H54 (cell line): Measurements from ENCODE around the gene ARHGAP8.

Experiments used
- DNase-seq: peaks from one replicate; pipeline ENCODE4 v3.0.0; 2011; ENCODE audit warnings: low spot score, mixed read lengths; ENCODE audit not compliant: insufficient read length
- FAIRE-seq: peaks from 3 replicates; lab custom pipeline; 2011; peaks lifted over from hg19 to GRCh38; lab: Jason Lieb, UNC
- POLR2A ChIP-seq: IDR thresholded peaks from 2 replicates; pipeline ENCODE4 v1.6.1; 2011; ENCODE audit warnings: low read depth, mild to moderate bottlenecking, low read length

The ARHGAP8 gene

DNA sequence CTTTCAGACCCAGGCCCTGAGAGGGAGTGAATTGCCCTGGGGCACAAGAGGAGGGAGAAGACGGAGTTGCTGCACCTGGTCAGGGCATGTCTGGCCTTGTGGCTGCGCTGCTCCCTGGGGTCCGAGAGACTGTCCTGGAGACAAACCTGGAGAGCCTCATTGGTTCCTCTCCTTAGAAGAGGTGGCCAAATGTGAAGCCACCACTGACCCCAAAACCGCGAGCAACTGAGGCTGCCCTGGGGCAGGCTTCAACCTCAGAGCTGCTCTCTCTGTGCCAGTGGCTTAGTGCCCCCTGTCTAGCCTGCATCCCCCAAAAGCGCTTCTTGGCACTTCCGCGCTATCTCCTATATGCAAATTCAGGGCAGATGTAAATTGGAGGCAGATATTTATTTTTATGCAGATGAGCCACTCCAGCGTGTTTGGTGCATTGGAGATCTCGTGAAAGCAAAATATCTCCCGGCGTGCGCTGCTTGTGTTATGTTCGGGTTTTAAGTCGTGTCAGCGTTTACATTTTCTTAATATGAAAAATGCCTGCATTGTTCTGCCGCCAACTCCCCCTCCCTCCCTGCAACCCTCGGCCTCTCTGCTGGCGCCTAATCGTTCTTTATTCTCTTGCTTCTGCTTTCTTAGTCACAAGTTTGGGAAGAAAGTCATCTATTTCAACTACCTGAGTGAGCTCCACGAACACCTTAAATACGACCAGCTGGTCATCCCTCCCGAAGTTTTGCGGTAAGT is 69.5 kb downstream of the ARHGAP8 start:
- TF ChIP-seq POLR2A, result no peak
- no peak for FAIRE-seq
- no peak for DNase-seq

GRCh38 chr22:44822534-44822933 is 70.2 kb downstream of the ARHGAP8 start:
- no peak for TF ChIP-seq POLR2A
- FAIRE-seq (no peak), DNase-seq (no peak)

DNA sequence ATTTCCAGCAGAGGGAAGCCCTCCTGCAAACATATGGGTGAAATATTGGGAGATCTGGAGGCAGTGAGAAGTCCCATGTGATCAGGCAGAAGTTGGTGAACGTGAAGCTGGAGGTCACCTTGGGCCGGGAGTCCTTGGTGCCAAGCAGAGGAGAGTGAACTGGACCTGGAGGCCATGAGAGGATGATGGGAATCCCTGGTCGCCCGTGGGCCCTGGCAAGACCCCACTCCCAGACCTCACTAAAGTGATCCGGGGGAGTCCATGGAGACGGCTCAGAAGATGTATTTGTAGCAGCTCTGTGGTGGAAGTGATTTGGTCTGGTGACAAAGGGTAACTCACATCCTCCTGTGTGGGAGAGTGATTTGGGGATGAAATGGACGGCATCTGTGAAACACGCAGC is 71.0 kb downstream of the ARHGAP8 start:
- no peak for TF ChIP-seq POLR2A
- no peak for DNase-seq
- FAIRE-seq, result no peak

DNA sequence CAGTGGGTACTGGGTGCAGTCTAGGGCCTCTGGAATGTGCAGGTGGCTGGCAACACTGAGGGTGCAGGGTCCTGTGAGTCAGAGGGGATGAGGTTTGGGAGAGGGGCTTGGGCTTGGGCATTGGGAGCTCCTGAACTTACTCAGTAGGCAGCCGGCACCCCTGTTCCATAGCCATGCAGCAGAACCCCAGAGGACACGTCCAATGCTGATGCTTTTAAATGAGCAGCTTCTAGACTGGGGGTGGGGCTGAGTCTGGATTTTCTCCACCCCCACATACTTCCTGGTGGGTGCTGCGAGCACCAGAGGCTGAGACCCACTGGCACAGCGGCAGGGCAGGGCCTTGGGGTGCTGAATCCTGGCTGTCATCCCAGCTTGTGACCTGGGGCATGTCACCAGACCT is 71.4 kb downstream of the ARHGAP8 start:
- DNase-seq, result no peak

DNA sequence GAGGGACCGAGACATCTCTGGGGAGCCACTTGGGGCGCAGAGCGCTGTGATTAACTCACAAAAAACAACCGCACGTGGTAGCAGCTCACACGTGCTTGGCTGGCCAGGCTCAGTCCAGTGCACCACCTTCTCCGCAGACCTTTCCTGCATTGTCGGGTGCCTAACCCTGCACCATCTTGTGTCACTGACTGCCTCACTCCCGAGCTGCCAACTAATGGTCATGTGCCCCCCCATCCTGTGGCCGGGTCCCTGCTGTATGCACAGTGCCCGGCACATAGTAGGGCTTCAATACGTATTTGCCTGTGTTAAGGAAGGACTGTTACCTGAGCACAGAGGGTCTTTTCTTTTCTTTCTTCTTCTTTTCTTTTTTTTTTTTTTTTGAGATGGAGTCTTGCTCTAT is 71.9 kb downstream of the ARHGAP8 start:
- DNase-seq, result no peak
- no peak for FAIRE-seq
- TF ChIP-seq POLR2A, result no peak

More for the DNA sequence above, 71.4 kb downstream of the ARHGAP8 start:
- FAIRE-seq, result no peak
- no peak for TF ChIP-seq POLR2A

DNA sequence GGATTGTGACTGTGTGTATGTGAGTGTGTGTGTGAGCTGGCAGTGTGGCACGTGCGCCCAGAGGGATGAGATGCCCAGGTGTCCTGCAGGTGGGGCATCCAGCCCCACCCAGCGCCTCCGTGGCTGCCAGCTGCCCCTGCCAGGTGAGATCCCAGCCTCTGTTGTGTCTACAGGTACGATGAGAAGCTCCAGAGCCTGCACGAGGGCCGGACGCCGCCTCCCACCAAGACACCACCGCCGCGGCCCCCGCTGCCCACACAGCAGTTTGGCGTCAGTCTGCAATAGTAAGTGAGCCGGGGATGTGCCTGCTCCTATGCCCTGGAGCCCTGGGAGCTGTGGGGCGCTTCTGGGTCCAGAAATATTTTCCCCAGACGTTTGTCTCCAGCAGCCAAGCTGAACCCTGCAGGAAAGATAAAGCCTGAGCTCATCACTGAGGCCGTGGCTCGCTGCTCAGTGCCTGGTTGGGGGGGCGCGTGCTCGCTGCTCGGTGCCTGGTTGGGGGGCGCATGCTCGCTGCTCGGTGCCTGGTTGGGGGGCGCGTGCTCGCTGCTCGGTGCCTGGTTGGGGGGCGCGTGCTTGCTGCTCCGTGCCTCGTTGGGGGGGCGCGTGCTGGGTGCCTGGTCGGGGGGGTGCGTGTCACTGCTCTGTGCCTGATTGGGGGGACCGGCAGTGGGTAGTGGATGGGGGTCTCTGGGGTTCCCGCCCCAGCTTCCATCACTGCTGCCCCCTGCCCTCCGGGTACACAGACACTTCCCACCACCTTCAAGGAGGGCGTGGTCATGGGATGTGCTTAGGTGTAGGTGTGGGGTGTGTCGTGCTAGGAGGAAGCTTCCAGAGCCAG is 73.2 kb downstream of the ARHGAP8 start:
- FAIRE-seq (no peak), DNase-seq (no peak)
- no peak for TF ChIP-seq POLR2A

- no peak for TF ChIP-seq POLR2A
- FAIRE-seq, result no peak
- DNase-seq, result no peak
Measured at GRCh38 chr22:44827666-44828190, 75.4 kb downstream of the ARHGAP8 start.

DNA sequence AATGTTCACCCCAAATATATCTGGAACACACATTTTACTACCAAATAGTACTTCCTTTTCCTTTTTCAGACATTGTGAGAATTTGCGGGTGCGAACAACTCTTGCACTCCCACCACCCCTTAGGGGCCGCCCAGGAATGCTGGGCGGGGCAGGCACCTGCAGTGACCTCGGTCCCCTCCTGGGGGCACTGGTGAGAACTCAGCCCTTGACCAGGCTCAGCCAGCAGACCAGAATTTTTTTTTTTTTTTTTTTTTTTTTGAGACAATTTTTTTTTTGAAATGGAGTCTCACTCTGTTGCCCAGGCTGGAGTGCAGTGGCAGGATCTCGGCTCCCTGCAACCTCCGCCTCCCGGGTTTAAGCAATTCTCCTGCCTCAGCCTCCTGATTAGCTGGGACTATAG is 75.8 kb downstream of the ARHGAP8 start:
- FAIRE-seq (no peak), DNase-seq (peak; percentile 38)
- no peak for TF ChIP-seq POLR2A

- FAIRE-seq, result no peak
- no peak for DNase-seq
- no peak for TF ChIP-seq POLR2A
Measured at GRCh38 chr22:44831885-44832284, 79.5 kb downstream of the ARHGAP8 start.

DNA sequence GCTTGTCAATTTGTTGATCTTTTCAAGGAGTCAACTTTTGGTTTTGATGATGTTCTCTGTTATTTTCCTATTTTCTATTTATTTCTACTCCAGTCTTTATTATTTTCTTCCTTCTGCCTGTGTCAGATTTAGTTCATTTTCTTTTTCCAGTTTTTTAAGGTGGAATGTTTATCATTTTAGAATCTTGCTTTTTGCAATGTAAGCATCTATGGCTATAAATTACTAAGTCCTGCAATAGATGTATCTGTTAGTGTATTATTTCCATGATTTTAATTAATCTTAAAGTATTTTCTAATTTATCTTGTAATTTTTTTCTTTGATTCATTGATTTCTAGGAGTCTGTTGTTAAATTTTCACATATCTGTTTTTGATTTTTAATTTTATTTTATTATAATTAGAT is 81.7 kb downstream of the ARHGAP8 start:
- DNase-seq, result no peak
- no peak for TF ChIP-seq POLR2A
- no peak for FAIRE-seq

DNA sequence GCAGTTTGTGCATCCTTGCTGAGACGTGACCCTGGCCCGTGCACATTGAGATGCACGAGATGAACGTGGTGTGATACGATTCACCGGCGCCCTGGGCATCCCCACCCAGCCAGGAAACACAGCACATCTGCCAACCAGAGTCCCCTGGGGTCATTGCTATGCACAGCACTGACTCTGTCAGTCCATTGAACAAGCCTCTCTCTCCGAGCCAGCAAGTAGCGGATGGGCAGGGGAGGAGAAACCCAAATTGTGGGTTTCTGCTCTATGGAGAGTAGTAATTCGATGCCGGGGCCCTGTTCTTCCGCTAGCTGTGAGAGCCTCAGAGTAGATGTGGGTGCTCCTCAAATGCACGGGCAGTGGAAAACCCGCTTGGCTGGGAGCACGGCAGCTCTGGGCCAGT is 85.1 kb downstream of the ARHGAP8 start:
- FAIRE-seq (no peak), DNase-seq (no peak)
- TF ChIP-seq POLR2A, result no peak

DNA sequence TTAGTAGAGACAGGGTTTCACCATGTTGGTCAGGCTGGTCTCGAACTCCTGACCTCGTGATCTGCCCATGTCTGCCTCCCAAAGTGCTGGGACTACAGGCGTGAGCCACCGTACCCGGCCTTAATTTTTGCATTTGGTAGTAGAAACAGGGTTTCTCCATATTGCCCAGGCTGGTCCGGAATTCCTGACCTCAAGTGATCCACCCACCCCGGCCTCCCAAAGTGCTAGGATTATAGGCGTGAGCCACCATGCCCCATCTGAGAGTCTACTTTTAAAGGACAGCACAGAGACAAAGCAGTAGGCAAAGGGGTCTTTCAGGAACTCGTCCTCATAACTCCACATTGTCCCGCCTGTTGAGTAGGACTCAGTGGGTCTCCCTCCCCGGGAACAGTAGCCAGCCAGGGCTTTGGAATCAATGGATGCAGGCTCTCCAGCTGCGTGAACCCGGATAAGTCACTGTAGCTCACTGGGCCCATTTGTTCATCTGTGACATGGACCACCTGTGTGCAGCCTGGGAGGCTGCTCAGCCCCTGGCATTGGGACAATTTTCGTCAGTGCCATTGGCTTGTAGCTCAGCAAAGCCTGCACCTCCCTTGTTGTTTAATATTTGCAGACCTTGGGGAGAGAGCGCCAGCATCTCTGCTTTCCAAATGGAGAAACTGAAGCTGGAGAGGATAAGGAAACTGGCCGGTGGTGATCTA is 86.1 kb downstream of the ARHGAP8 start:
- no peak for TF ChIP-seq POLR2A
- FAIRE-seq, result no peak

GRCh38 chr22:44839061-44839460 is 86.7 kb downstream of the ARHGAP8 start:
- FAIRE-seq (no peak), DNase-seq (no peak)
- no peak for TF ChIP-seq POLR2A

More for the DNA sequence above, 86.1 kb downstream of the ARHGAP8 start:
- DNase-seq, result no peak

DNA sequence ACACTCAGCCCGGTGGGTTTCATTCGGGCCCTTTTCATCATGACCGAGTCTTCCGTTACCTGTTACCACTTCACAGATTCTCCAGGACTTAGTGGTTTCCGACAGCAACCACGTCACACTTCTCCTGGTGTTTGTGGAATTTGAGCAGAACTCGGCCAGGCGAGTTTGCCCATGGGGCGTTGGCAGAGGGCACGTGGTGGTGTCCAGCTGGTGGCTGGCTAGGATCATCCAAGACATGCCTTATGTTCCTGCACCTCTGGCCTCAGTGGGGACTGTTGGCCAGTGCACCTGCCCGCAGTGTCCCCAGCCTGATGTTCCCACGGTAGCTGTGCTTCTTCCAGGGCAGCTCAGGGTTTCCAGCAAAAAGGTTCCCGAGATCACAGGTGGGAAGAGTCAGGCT is 87.3 kb downstream of the ARHGAP8 start:
- no peak for TF ChIP-seq POLR2A
- no peak for FAIRE-seq
- DNase-seq, result no peak
